NCI-H1105 (cell line): ENCODE results near the gene C5orf24.
"Not testable (repeated sequence)": the region's sequence is repeated elsewhere in the genome, so short reads cannot be mapped to it uniquely, and the experiment has no call there.

Experiments used
- DNase-seq: peaks from one replicate; lab custom pipeline; 2025; lab: John Stamatoyannopoulos, UW

The C5orf24 gene

GRCh38 chr5:134845852-134846640, at the start of gene C5orf24:
C5orf24 (plus strand) TSS chr5:134845968; CDS start chr5:134854901, 8,933 bp downstream.
- DNase-seq, result peak; percentile 78

- no peak for DNase-seq
These were observed 47.3 kb upstream of the C5orf24 start for GRCh38 chr5:134798468-134798867.

GRCh38 chr5:134803821-134804220, 41.9 kb upstream of the C5orf24 start:
- DNase-seq, result no peak

GRCh38 chr5:134813407-134813806, 32.4 kb upstream of the C5orf24 start:
- DNase-seq, result no peak

GRCh38 chr5:134813827-134814226, 31.9 kb upstream of the C5orf24 start:
- no peak for DNase-seq

- no peak for DNase-seq
These were observed 28.8 kb upstream of the C5orf24 start for GRCh38 chr5:134817006-134817405.

GRCh38 chr5:134818776-134819175, 27.0 kb upstream of the C5orf24 start:
- DNase-seq, result no peak

- DNase-seq, result no peak
These were observed 26.3 kb upstream of the C5orf24 start for GRCh38 chr5:134819407-134819963.

GRCh38 chr5:134821841-134822240, 23.9 kb upstream of the C5orf24 start:
- no peak for DNase-seq

- no peak for DNase-seq
These were observed 21.1 kb upstream of the C5orf24 start for GRCh38 chr5:134824681-134825080.

- no peak for DNase-seq
These were observed 20.6 kb upstream of the C5orf24 start for GRCh38 chr5:134825212-134825611.

- no peak for DNase-seq
These were observed 12.3 kb upstream of the C5orf24 start for GRCh38 chr5:134833340-134834032.

GRCh38 chr5:134835623-134836022, 10.1 kb upstream of the C5orf24 start:
- DNase-seq, result no peak

GRCh38 chr5:134837530-134838181, 8.1 kb upstream of the C5orf24 start:
- no peak for DNase-seq

- DNase-seq, result not testable (repeated sequence)
These were observed 7.4 kb upstream of the C5orf24 start for GRCh38 chr5:134838361-134838760.

GRCh38 chr5:134840811-134841210, 5.0 kb upstream of the C5orf24 start:
- no peak for DNase-seq

GRCh38 chr5:134844252-134844651, 1.5 kb upstream of the C5orf24 start:
- no peak for DNase-seq

- no peak for DNase-seq
These were observed 375 bp upstream of the C5orf24 start for GRCh38 chr5:134845335-134845851.

GRCh38 chr5:134846641-134846960, 833 bp downstream of the C5orf24 start:
- no peak for DNase-seq

- DNase-seq, result not testable (repeated sequence)
These were observed 3.7 kb downstream of the C5orf24 start for GRCh38 chr5:134849434-134849933.

- no peak for DNase-seq
These were observed 5.6 kb downstream of the C5orf24 start for GRCh38 chr5:134851307-134851923.

- DNase-seq, result not testable (repeated sequence)
These were observed 10.7 kb downstream of the C5orf24 start for GRCh38 chr5:134856465-134856864.
